Upper lobe of right lung (tissue), 1 donor: ENCODE measurements around the gene AGO4. TPM values are rescaled to one million over a fixed set of nuclear protein-coding genes. Genes with fewer than 3 reads are reported as not detected.
A peak's percentile ranks its signal among the peaks of the same experiment; 100 is the strongest.

ENCODE experiments used
- ATAC-seq: fragments of 200-7000 bp; cut with Tn5 transposase; one replicate; pipeline ENCODE4 v1.9.1; 2020; ENCODE audit warnings: mild to moderate bottlenecking, moderate library complexity
- DNase-seq: peaks from one replicate; pipeline ENCODE4 v3.0.0-alpha.2; 2020
- H3K27ac ChIP-seq: fragments of 200-600 bp; one replicate; pipeline ENCODE4 v1.8.0; 2022
- H3K27me3 ChIP-seq: fragments of 200-600 bp; one replicate; pipeline ENCODE4 v1.8.0; 2022; ENCODE audit warnings: mild to moderate bottlenecking
- H3K36me3 ChIP-seq: fragments of 200-600 bp; one replicate; pipeline ENCODE4 v1.8.0; 2022
- H3K4me1 ChIP-seq: fragments of 200-600 bp; one replicate; pipeline ENCODE4 v1.8.0; 2022
- H3K4me3 ChIP-seq: fragments of 200-600 bp; one replicate; pipeline ENCODE4 v1.8.0; 2022; ENCODE audit warnings: mild to moderate bottlenecking
- H3K9me3 ChIP-seq: fragments of 200-600 bp; one replicate; pipeline ENCODE4 v1.8.0; 2022
- CTCF ChIP-seq: fragments of 200-600 bp; IDR thresholded peaks from one replicate; pipeline ENCODE4 v1.8.0; 2022; ENCODE audit warnings: antibody characterized with exemption
- intact Hi-C: fragments of 100-400 bp; cut with DNase I; formaldehyde crosslinking; loops from one replicate; pipeline ENCODE4 v1.11.0; 2022
- total RNA-seq: library from RNA; stranded (reverse); fragmentation: NEBNext Ultra II Directional; extraction: Animal tissue kit (Norgen Biotek cat#: 25700); gene quantifications from one replicate; pipeline ENCODE4 v1.2.1, GENCODE V29; 2021
- donor health status: DM: no; HTN: yes; CAD: no; lungs with severe emphysema.

AGO4 gene
- total RNA-seq, 1 donor from 2014 or later: 23.6 TPM

GRCh38 chr1:35845766-35846165 lies 38.0 kb downstream of the AGO4 start:
- TF ChIP-seq CTCF: no peak
- intact Hi-C loops: no loop called here
- DNase-seq: no peak
- Histone ChIP-seq H3K36me3 (peaks cover 63% of the 10 kb centered on the region), H3K27ac (no peak overlapping the region), H3K9me3 (no peaks in the 10 kb centered on the region), H3K4me1 (peaks cover 5% of the 10 kb centered on the region), H3K27me3 (no peaks in the 10 kb centered on the region), H3K4me3 (no peak overlapping the region)
- no peak for ATAC-seq

GRCh38 chr1:35847935-35848565 lies 40.2 kb downstream of the AGO4 start:
- peaks cover 5% of the 10 kb centered on the region for H3K4me1 ChIP-seq
- H3K36me3 ChIP-seq: peaks cover 59% of the 10 kb centered on the region
- no peaks in the 10 kb centered on the region for H3K27me3 ChIP-seq
- intact Hi-C loops: no loop called here
- no peak for DNase-seq
- TF ChIP-seq CTCF: no peak
- H3K4me3 ChIP-seq: no peak overlapping the region
- H3K9me3 ChIP-seq: no peaks in the 10 kb centered on the region
- ATAC-seq: peak; percentile 55
- no peak overlapping the region for H3K27ac ChIP-seq

- intact Hi-C loops: no loop called here
- Histone ChIP-seq H3K9me3 (no peaks in the 10 kb centered on the region), H3K36me3 (peaks cover 65% of the 10 kb centered on the region), H3K27me3 (no peaks in the 10 kb centered on the region), H3K4me1 (peaks cover 5% of the 10 kb centered on the region), H3K4me3 (no peak overlapping the region), H3K27ac (no peak overlapping the region)
- no peak for ATAC-seq
- no peak for DNase-seq
- TF ChIP-seq CTCF: no peak
Measured at GRCh38 chr1:35850051-35850450, 42.2 kb downstream of the AGO4 start.

GRCh38 chr1:35850716-35851115 lies 42.9 kb downstream of the AGO4 start:
- no peak for ATAC-seq
- Histone ChIP-seq H3K4me3 (no peak overlapping the region), H3K27ac (peak overlapping the region; percentile 26), H3K9me3 (no peaks in the 10 kb centered on the region), H3K27me3 (no peaks in the 10 kb centered on the region), H3K36me3 (peaks cover 67% of the 10 kb centered on the region), H3K4me1 (peaks cover 5% of the 10 kb centered on the region)
- no peak for TF ChIP-seq CTCF
- intact Hi-C loops: no loop called here
- no peak for DNase-seq

- no peak for ATAC-seq
- DNase-seq: no peak
- intact Hi-C loops: no loop called here
- H3K36me3 ChIP-seq: peaks cover 65% of the 10 kb centered on the region
- no peaks in the 10 kb centered on the region for H3K9me3 ChIP-seq
- H3K27ac ChIP-seq: peak overlapping the region; percentile 26
- no peak overlapping the region for H3K4me3 ChIP-seq
- peaks cover 5% of the 10 kb centered on the region for H3K4me1 ChIP-seq
- no peaks in the 10 kb centered on the region for H3K27me3 ChIP-seq
- TF ChIP-seq CTCF: no peak
Measured at GRCh38 chr1:35851132-35851869, 43.5 kb downstream of the AGO4 start.
